Measurements from ENCODE around the gene WNT3A.

The WNT3A gene

DNA sequence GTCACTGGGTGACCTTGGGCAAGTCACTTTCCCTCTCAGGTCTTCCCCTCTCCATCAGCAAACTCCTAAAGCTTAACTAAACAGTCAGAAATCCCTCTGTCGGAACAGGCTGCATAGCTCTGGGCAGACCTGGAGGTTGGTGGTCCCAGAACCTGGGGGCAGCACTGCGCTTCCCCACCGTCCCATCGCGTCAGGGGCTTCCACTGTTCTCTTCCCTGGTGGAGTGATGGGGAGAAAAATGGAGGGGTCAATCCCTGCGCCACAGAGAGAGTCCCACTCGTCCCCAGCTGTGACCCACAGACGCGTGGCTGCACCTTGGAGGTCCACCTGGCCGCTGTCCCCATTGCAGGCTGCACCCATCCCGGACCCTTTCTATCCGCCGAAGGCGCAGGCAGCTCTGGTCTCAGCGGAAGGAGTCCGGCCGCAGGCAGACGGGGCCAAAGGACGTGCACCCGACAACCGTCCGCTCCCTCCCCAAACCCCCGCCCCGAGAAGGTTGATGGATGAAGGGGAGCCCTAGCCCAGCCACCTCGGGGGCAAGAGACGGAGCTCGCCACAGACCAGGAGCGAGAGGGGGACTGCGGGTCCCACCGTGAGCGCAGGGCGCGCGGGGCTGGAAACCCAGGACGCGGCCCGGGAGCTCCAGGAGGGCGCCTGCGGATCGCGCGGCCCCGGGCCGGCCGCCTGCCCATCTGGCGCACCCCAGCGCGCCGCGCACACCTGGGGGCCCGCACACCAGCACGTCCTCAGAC lies 588 bp upstream of the WNT3A start:
- no peak for TF ChIP-seq CTCF (IDR thresholded peaks at IDR 0.05)
- no peaks in the 10 kb centered on the region for H3K9me3 Mint-ChIP-seq
- H3K4me1 Mint-ChIP-seq: peaks cover 24% of the 10 kb centered on the region
- no peaks in the 10 kb centered on the region for H3K36me3 Mint-ChIP-seq (ENCODE audit: low read depth)
- no peak overlapping the region for H3K4me3 Mint-ChIP-seq
- H3K27ac Mint-ChIP-seq: no peak overlapping the region
- no peak for DNase-seq
- peaks cover 94% of the 10 kb centered on the region for H3K27me3 Mint-ChIP-seq (ENCODE audit: low read depth, poor library complexity)

- peak; percentile 50 for DNase-seq
- Mint-ChIP-seq H3K27ac (no peak overlapping the region), H3K9me3 (no peaks in the 10 kb centered on the region), H3K4me3 (peak overlapping the region; percentile 63), H3K4me1 (peaks cover 29% of the 10 kb centered on the region), H3K36me3 (ENCODE audit: low read depth) (no peaks in the 10 kb centered on the region), H3K27me3 (ENCODE audit: low read depth, poor library complexity) (peaks cover 94% of the 10 kb centered on the region)
- TF ChIP-seq CTCF (IDR thresholded peaks at IDR 0.05): no peak
Observed at GRCh38 chr1:228007049-228007800, 427 bp downstream of the WNT3A start.

DNA sequence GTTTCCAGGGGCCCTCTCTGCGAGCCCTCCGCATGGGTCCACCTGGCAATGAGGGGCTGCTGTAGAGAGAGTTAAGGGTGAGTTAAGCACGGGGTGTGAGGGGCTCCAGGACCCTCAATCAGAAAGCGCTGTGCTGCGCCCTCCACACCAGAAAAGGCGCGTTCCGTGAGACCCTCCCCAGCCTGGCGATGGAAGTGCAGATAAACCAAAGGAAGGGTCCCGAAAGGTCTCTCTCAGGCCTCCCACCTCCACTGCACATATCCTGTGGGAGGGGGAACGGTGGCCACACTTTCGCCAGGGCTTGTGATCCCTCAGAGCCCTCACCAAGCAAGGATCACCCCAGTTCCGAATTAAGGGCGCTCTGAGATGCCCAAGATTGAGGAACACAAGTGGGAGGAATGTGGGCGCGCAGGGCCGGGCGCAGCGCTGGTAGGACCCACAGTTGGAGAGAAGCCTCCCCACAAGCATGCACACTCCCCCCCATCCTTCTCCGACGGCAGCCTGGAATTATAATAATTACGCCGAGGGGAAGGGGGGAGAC lies 1.1 kb downstream of the WNT3A start:
- H3K36me3 Mint-ChIP-seq (ENCODE audit: low read depth): no peaks in the 10 kb centered on the region
- H3K27me3 Mint-ChIP-seq (ENCODE audit: low read depth, poor library complexity): peaks cover 95% of the 10 kb centered on the region
- peak overlapping the region; percentile 63 for H3K4me3 Mint-ChIP-seq
- no peak overlapping the region for H3K27ac Mint-ChIP-seq
- no peak for TF ChIP-seq CTCF (IDR thresholded peaks at IDR 0.05)
- H3K9me3 Mint-ChIP-seq: no peaks in the 10 kb centered on the region
- H3K4me1 Mint-ChIP-seq: peaks cover 29% of the 10 kb centered on the region
- DNase-seq: no peak

- Mint-ChIP-seq H3K9me3 (no peaks in the 10 kb centered on the region), H3K4me3 (peak overlapping the region; percentile 67), H3K27ac (no peak overlapping the region), H3K36me3 (ENCODE audit: low read depth) (no peaks in the 10 kb centered on the region), H3K4me1 (peaks cover 29% of the 10 kb centered on the region), H3K27me3 (ENCODE audit: low read depth, poor library complexity) (peaks cover 93% of the 10 kb centered on the region)
- no peak for DNase-seq
- no peak for TF ChIP-seq CTCF (IDR thresholded peaks at IDR 0.05)
Observed at GRCh38 chr1:228008391-228009115, 1.8 kb downstream of the WNT3A start.

DNA sequence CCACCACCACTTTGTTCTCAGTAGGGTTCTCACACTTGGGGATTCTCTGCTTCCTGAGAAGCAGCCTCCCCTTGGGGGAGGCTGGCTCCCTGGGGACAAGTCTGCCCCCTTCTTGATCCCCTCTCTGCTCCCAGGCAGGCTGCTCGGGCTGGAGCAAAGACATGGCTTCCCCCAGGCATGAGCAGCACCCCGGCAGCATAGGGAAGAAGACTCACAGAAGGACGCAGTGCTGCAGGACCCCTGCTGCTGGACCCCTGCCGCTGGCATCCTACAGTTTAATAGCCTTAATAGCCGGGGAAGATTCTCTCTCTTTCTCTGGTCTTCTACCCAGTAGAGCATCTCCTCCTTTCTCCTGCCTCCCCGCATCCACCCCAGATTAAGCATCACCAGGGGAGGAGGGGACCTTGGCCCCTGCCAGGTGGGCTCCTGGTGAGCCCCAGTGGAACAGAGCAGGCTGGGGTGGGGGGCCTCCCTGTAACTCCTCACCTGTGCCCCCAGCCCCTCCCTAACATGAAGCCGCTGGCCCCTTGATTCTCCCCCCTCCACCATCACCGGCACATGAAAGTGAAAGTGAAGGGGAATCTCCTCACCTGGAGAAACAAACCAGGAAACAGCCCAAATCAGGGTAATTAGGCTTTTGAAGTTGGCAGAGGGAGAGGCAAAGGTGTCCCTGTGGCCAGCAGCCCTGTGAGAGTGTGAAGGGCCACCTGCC lies 2.5 kb downstream of the WNT3A start:
- Mint-ChIP-seq H3K4me3 (no peak overlapping the region), H3K4me1 (peaks cover 29% of the 10 kb centered on the region), H3K27me3 (ENCODE audit: low read depth, poor library complexity) (peaks cover 86% of the 10 kb centered on the region), H3K27ac (no peak overlapping the region), H3K36me3 (ENCODE audit: low read depth) (no peaks in the 10 kb centered on the region), H3K9me3 (no peaks in the 10 kb centered on the region)
- TF ChIP-seq CTCF (IDR thresholded peaks at IDR 0.05): no peak
- no peak for DNase-seq

All from nephron progenitor cell (in vitro differentiated cells).